Mucosa of descending colon (tissue), 3 donors: ENCODE measurements around the gene TRIM75. TPM values are rescaled to one million over a fixed set of nuclear protein-coding genes. Genes with fewer than 3 reads are reported as not detected.
"Not testable (repeated sequence)": the region's sequence is repeated elsewhere in the genome, so short reads cannot be mapped to it uniquely, and the experiment has no call there.

Source experiments
- ATAC-seq: fragments of 200-7000 bp; cut with Tn5 transposase; one replicate; pipeline ENCODE4 v1.9.1; 2020; ENCODE audit warnings: mild to moderate bottlenecking, moderate library complexity
- DNase-seq, 3 donors: peaks; one replicate each; pipeline ENCODE4 v3.0.0-alpha.2; 2020
- H3K36me3 ChIP-seq: fragments of 200-600 bp; one replicate; pipeline ENCODE4 v1.8.0; 2021; ENCODE audit warnings: low read depth, mild to moderate bottlenecking
- H3K4me1 ChIP-seq: fragments of 200-600 bp; one replicate; pipeline ENCODE4 v1.8.0; 2021; ENCODE audit warnings: low read depth, mild to moderate bottlenecking
- H3K4me3 ChIP-seq: fragments of 200-600 bp; one replicate; pipeline ENCODE4 v1.8.0; 2021; ENCODE audit warnings: mild to moderate bottlenecking
- H3K9me3 ChIP-seq: fragments of 200-600 bp; one replicate; pipeline ENCODE4 v1.8.0; 2021; ENCODE audit warnings: mild to moderate bottlenecking
- CTCF ChIP-seq: fragments of 200-600 bp; IDR thresholded peaks from one replicate; pipeline ENCODE4 v1.8.0; 2022; ENCODE audit warnings: antibody characterized with exemption, mild to moderate bottlenecking
- intact Hi-C, 2 donors: fragments of 100-400 bp; cut with DNase I in 1 of 2; cut with micrococcal nuclease in 1 of 2; formaldehyde crosslinking; loops; one replicate each; pipeline versions ENCODE4 v1.11.0 to v1.11.1; 2022; cut with DNase I, micrococcal nuclease
- total RNA-seq, 3 donors: library from RNA; stranded (reverse); fragmentation: NEBNext Ultra II Directional in 2 of 3; extraction: Animal tissue kit (Norgen Biotek cat#: 25700) in 2 of 3; gene quantifications; one replicate each; pipeline versions ENCODE4 v1.2.1 to v1.2.4, GENCODE V29; 2021 to 2023
- donor health status: DM: no; HTN: no; CAD: no; lungs with moderate emphysema.
- donor health status: DM: no; HTN: no; CAD: no.
- donor health status: DM: no; HTN: yes; CAD: no.

TRIM75 gene
- total RNA-seq, 3 donors from 2014 or later, result not detected

GRCh38 chr4:165058666-165059065, 5.0 kb downstream of the TRIM75 start:
- Histone ChIP-seq H3K4me3 (no peak overlapping the region), H3K36me3 (no peaks in the 10 kb centered on the region), H3K4me1 (no peaks in the 10 kb centered on the region), H3K9me3 (no peaks in the 10 kb centered on the region)
- intact Hi-C loops, result no loop called here
- no peak for TF ChIP-seq CTCF
- DNase-seq (no peak), ATAC-seq (no peak)

- H3K4me3 ChIP-seq, result no peak overlapping the region
- H3K36me3 ChIP-seq, result no peaks in the 10 kb centered on the region
- ATAC-seq, result no peak
- DNase-seq, result no peak
- intact Hi-C loops, result no loop called here
- no peaks in the 10 kb centered on the region for H3K9me3 ChIP-seq
- TF ChIP-seq CTCF, result no peak
- no peaks in the 10 kb centered on the region for H3K4me1 ChIP-seq
Measured at GRCh38 chr4:165059386-165059785, 5.7 kb downstream of the TRIM75 start.

- ATAC-seq, result no peak
- Histone ChIP-seq H3K4me1 (no peaks in the 10 kb centered on the region), H3K9me3 (no peaks in the 10 kb centered on the region), H3K4me3 (no peak overlapping the region), H3K36me3 (no peaks in the 10 kb centered on the region)
- intact Hi-C loops, result no loop called here
- DNase-seq, result no peak
- TF ChIP-seq CTCF, result no peak
Measured at GRCh38 chr4:165060938-165061337, 7.3 kb downstream of the TRIM75 start.

- H3K4me3 ChIP-seq, result no peak overlapping the region
- intact Hi-C loops, result no loop called here
- DNase-seq (no peak), ATAC-seq (no peak)
- TF ChIP-seq CTCF, result no peak
- H3K9me3 ChIP-seq, result no peaks in the 10 kb centered on the region
- no peaks in the 10 kb centered on the region for H3K36me3 ChIP-seq
- H3K4me1 ChIP-seq, result no peaks in the 10 kb centered on the region
Measured at GRCh38 chr4:165070560-165070959, 16.9 kb downstream of the TRIM75 start.

- intact Hi-C loops, H3K9me3 ChIP-seq, H3K4me3 ChIP-seq, DNase-seq, H3K4me1 ChIP-seq, ATAC-seq, H3K36me3 ChIP-seq: not testable (repeated sequence)
Measured at GRCh38 chr4:165073346-165073745, 19.7 kb downstream of the TRIM75 start.

- peak; percentile 91 for ATAC-seq
- Histone ChIP-seq H3K4me1 (peaks cover 6% of the 10 kb centered on the region), H3K4me3 (no peak overlapping the region), H3K36me3 (no peaks in the 10 kb centered on the region), H3K9me3 (no peaks in the 10 kb centered on the region)
- no peak for TF ChIP-seq CTCF
- DNase-seq, result peak in 2 of 3 donors; percentile 25 to 41
- intact Hi-C loops, result no loop called here
Measured at GRCh38 chr4:165077034-165077578, 23.4 kb downstream of the TRIM75 start.
